H9 (cell line): ENCODE data around the gene CHID1. TPM values are rescaled to one million over a fixed set of nuclear protein-coding genes. Genes with fewer than 3 reads are reported as not detected.

Experiments
- DNase-seq: peaks from one replicate; pipeline ENCODE4 v3.0.0-alpha.2; 2017
- H2AFZ ChIP-seq: one replicate; pipeline ENCODE4 v1.6.1; 2013; ENCODE audit warnings: mild to moderate bottlenecking, low read length, control low read depth, moderate library complexity
- H2AK5ac ChIP-seq: 2 replicates; pipeline ENCODE4 v1.6.1; 2013; ENCODE audit warnings: low read length, control low read depth, mixed read lengths; ENCODE audit not compliant: insufficient read length
- H2BK120ac ChIP-seq: one replicate; pipeline ENCODE4 v1.6.1; 2013; ENCODE audit warnings: low read depth, mild to moderate bottlenecking, low read length, control low read depth, inconsistent platforms; ENCODE audit not compliant: poor library complexity, severe bottlenecking
- H2BK12ac ChIP-seq: 2 replicates; pipeline ENCODE4 v1.6.1; 2013; ENCODE audit warnings: low read length, control low read depth, mixed read lengths, low read depth; ENCODE audit not compliant: insufficient read length
- H2BK15ac ChIP-seq: 2 replicates; pipeline ENCODE4 v1.6.1; 2013; ENCODE audit warnings: low read depth, low read length, control low read depth
- H2BK20ac ChIP-seq: one replicate; pipeline ENCODE4 v1.6.1; 2013; ENCODE audit warnings: low read depth, mild to moderate bottlenecking, low read length, control low read depth, inconsistent platforms; ENCODE audit not compliant: poor library complexity, severe bottlenecking
- H2BK5ac ChIP-seq: 2 replicates; pipeline ENCODE4 v1.6.1; 2013; ENCODE audit warnings: low read length, control low read depth, mixed read lengths; ENCODE audit not compliant: insufficient read length
- H3K14ac ChIP-seq: 2 replicates; pipeline ENCODE4 v1.6.1; 2013; ENCODE audit warnings: low read length, control low read depth; ENCODE audit not compliant: insufficient read depth
- H3K18ac ChIP-seq: 2 replicates; pipeline ENCODE4 v1.6.1; 2013; ENCODE audit warnings: low read depth, mild to moderate bottlenecking, mixed read lengths, low read length, control low read depth; ENCODE audit not compliant: insufficient read length
- H3K23ac ChIP-seq: 2 replicates; pipeline ENCODE4 v1.6.1; 2013; ENCODE audit warnings: low read length, control low read depth, mixed read lengths, low read depth; ENCODE audit not compliant: insufficient read length
- H3K23me2 ChIP-seq: 2 replicates; pipeline ENCODE4 v1.6.1; 2013; ENCODE audit warnings: low read depth, mild to moderate bottlenecking, mixed read lengths, low read length, control low read depth; ENCODE audit not compliant: insufficient read length, poor library complexity, severe bottlenecking
- H3K27ac ChIP-seq: 2 replicates; pipeline ENCODE4 v1.5.1; 2013; ENCODE audit warnings: low read length, control low read depth, mixed read lengths, low read depth; ENCODE audit not compliant: insufficient read length
- H3K27me3 ChIP-seq: 2 replicates; pipeline ENCODE4 v1.6.1; 2013; ENCODE audit warnings: low read length, control low read depth, inconsistent platforms; ENCODE audit not compliant: insufficient read depth
- H3K4ac ChIP-seq: 2 replicates; pipeline ENCODE4 v1.6.1; 2013; ENCODE audit warnings: low read depth, mild to moderate bottlenecking, control low read depth, inconsistent platforms, low read length, moderate library complexity
- H3K4me1 ChIP-seq: 2 replicates; pipeline ENCODE4 v1.6.1; 2013; ENCODE audit warnings: low read length, control low read depth, inconsistent platforms; ENCODE audit not compliant: insufficient read depth
- H3K4me2 ChIP-seq: 2 replicates; pipeline ENCODE4 v1.6.1; 2013; ENCODE audit warnings: low read length, control low read depth, mixed read lengths; ENCODE audit not compliant: insufficient read length, insufficient read depth
- H3K56ac ChIP-seq: 2 replicates; pipeline ENCODE4 v1.6.1; 2013; ENCODE audit warnings: low read depth, mild to moderate bottlenecking, mixed read lengths, low read length, control low read depth; ENCODE audit not compliant: insufficient read length
- H3K79me1 ChIP-seq: 2 replicates; pipeline ENCODE4 v1.6.1; 2013; ENCODE audit warnings: low read depth, mild to moderate bottlenecking, moderate library complexity, low read length, control low read depth, inconsistent platforms; ENCODE audit not compliant: insufficient read depth, poor library complexity, severe bottlenecking
- H3K79me2 ChIP-seq: 2 replicates; pipeline ENCODE4 v1.6.1; 2013; ENCODE audit warnings: low read length, control low read depth, inconsistent platforms; ENCODE audit not compliant: insufficient read depth
- H3K9ac ChIP-seq: 2 replicates; pipeline ENCODE4 v1.6.1; 2013; ENCODE audit warnings: low read length, control low read depth, mixed read lengths; ENCODE audit not compliant: insufficient read length; ENCODE audit errors: extremely low read depth
- H3K9me3 ChIP-seq: one replicate; pipeline ENCODE4 v1.6.1; 2013; ENCODE audit warnings: low read depth, low read length, inconsistent platforms; ENCODE audit not compliant: control insufficient read depth
- H3T11ph ChIP-seq: one replicate; pipeline ENCODE4 v1.6.1; 2013; ENCODE audit warnings: mild to moderate bottlenecking, low read length, control low read depth, inconsistent platforms
- H4K20me1 ChIP-seq: one replicate; pipeline ENCODE4 v1.6.1; 2013; ENCODE audit not compliant: control insufficient read depth, insufficient read length, insufficient read depth
- H4K5ac ChIP-seq: 2 replicates; pipeline ENCODE4 v1.6.1; 2013; ENCODE audit warnings: low read depth, mild to moderate bottlenecking, mixed read lengths, low read length, control low read depth; ENCODE audit not compliant: insufficient read length
- H4K8ac ChIP-seq: replicated peaks from 2 replicates; pipeline ENCODE4 v1.6.1; 2013; ENCODE audit warnings: low read length, control low read depth, mixed read lengths, low read depth; ENCODE audit not compliant: insufficient read length
- H4K91ac ChIP-seq: 2 replicates; pipeline ENCODE4 v1.6.1; 2013; ENCODE audit warnings: low read depth, mild to moderate bottlenecking, moderate library complexity, mixed read lengths, low read length, control low read depth; ENCODE audit not compliant: insufficient read length
- H3K27ac Mint-ChIP-seq, 3 experiments: 2 replicates in 2 of 3; 3 replicates in 1 of 3; pipeline ENCODE4 v1.8.0; 2020 to 2021; ENCODE audit warnings: mixed read lengths in 3 of 3, mild to moderate bottlenecking in 1 of 3, moderate library complexity in 1 of 3
- H3K27me3 Mint-ChIP-seq: 2 replicates; pipeline ENCODE4 v1.8.0; 2021; ENCODE audit warnings: low read depth, mild to moderate bottlenecking, moderate library complexity, mixed read lengths
- H3K36me3 Mint-ChIP-seq, 3 experiments: 2 replicates in 2 of 3; 3 replicates in 1 of 3; pipeline ENCODE4 v1.8.0; 2020 to 2021; ENCODE audit warnings: low read depth in 3 of 3, mixed read lengths in 3 of 3; ENCODE audit not compliant: insufficient read depth in 1 of 3
- H3K4me1 Mint-ChIP-seq, 2 experiments: 2 replicates each; pipeline ENCODE4 v1.8.0; 2020; ENCODE audit warnings: mixed read lengths in 2 of 2
- H3K4me3 Mint-ChIP-seq, 2 experiments: 2 replicates in 1 of 2; 3 replicates in 1 of 2; pipeline ENCODE4 v1.8.0; 2020 to 2021; ENCODE audit warnings: mild to moderate bottlenecking in 2 of 2, mixed read lengths in 2 of 2, moderate library complexity in 1 of 2
- H3K9me3 Mint-ChIP-seq, 2 experiments: 2 replicates in 1 of 2; 3 replicates in 1 of 2; pipeline ENCODE4 v1.8.0; 2020; ENCODE audit warnings: mild to moderate bottlenecking in 2 of 2, mixed read lengths in 2 of 2, moderate library complexity in 1 of 2
- WGBS: extraction: QIAGEN DNeasy Blood & Tissue Kit; methylation state at CpG from one replicate; pipeline ENCODE4 v1.1.7; 2013; ENCODE audit warnings: missing lambda C conversion rate, low lambda C conversion rate, mixed read lengths; ENCODE audit not compliant: insufficient read length; ENCODE audit errors: extremely low coverage; 5-methylcytosine and 5-hydroxymethylcytosine counted together
- total RNA-seq: library from RNA; stranded (reverse); gene quantifications from 2 replicates; pipeline ENCODE4 v1.2.1, GENCODE V29; 2021
- TF ChIP-seq, protein P1 (sequence below): fragments of 200-600 bp; sonication (generic); conservative IDR thresholded peaks from 3 replicates; pipeline ENCODE4 v1.8.0; 2021; ENCODE audit warnings: antibody characterized with exemption, mild to moderate bottlenecking

CHID1 gene
- total RNA-seq, 1 experiment from 2014 or later, result 89.4 TPM

DNA sequence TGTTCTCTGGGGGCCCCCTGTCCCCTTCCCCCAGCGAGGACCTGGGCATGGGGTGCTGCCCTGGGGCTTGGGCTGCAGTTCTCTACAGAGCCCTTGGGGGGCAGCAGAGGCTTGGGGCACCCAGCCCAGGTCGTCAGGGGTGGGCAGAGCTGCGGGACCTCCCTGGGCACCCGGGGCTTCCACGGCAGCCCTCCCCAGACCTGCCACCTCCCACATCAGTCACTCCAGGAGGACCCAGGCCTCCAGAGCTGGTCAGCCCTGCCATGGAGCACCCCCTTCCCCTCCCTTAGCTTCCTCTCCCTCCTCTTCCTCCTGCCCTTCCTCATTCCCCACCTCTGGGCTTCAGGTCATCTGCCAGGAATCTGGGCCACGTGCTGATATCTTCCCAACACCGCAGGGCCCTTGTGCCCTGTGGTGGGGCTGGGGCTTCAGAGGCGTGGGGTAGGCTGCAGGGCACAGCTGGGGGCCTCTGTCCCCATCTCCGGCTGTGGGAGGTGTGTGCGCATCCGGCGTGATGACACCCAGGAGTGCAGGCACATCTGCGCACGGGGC, 62.2 kb downstream of the CHID1 start:
- H3K27ac Mint-ChIP-seq, result no peak overlapping the region
- Histone ChIP-seq H3K23me2 (peaks cover 23% of the 10 kb centered on the region), H3K18ac (no peak overlapping the region), H2AFZ (no peak overlapping the region), H3K56ac (no peak overlapping the region), H2BK120ac (no peak overlapping the region), H3K4me1 (peaks cover 2% of the 10 kb centered on the region; the same call in 1 of the 2 replicates), H4K5ac (no peak overlapping the region), H3K23ac (no peak overlapping the region), H3K79me2 (no peaks in the 10 kb centered on the region), H4K91ac (no peak overlapping the region), H3K27me3 (no peaks in the 10 kb centered on the region; the same call in 1 of the 2 replicates), H2BK15ac (no peak overlapping the region), H3K14ac (no peak overlapping the region), H3K9ac (no peak overlapping the region), H3K79me1 (no peaks in the 10 kb centered on the region), H4K8ac (no peak overlapping the region), H3T11ph (no peak overlapping the region), H3K4ac (no peak overlapping the region), H2AK5ac (no peak overlapping the region), H2BK12ac (no peak overlapping the region), H2BK5ac (no peak overlapping the region), H3K27ac (no peak overlapping the region), H2BK20ac (no peak overlapping the region), H3K4me2 (peak overlapping the region; percentile 0), H3K9me3 (no peaks in the 10 kb centered on the region), H4K20me1 (peaks cover 6% of the 10 kb centered on the region)
- H3K36me3 Mint-ChIP-seq, result no peaks in the 10 kb centered on the region
- peaks cover 7% of the 10 kb centered on the region for H3K27me3 Mint-ChIP-seq
- no CpG with 5 or more reads among the region's 14 CpGs for WGBS
- peaks cover 11 to 42% of the 10 kb centered on the region in 2 experiments for H3K4me1 Mint-ChIP-seq
- DNase-seq, result peak; percentile 65
- peak overlapping the region; percentile 36 to 72 for H3K4me3 Mint-ChIP-seq
- H3K9me3 Mint-ChIP-seq, result no peaks in the 10 kb centered on the region
- TF ChIP-seq, protein P1, sequence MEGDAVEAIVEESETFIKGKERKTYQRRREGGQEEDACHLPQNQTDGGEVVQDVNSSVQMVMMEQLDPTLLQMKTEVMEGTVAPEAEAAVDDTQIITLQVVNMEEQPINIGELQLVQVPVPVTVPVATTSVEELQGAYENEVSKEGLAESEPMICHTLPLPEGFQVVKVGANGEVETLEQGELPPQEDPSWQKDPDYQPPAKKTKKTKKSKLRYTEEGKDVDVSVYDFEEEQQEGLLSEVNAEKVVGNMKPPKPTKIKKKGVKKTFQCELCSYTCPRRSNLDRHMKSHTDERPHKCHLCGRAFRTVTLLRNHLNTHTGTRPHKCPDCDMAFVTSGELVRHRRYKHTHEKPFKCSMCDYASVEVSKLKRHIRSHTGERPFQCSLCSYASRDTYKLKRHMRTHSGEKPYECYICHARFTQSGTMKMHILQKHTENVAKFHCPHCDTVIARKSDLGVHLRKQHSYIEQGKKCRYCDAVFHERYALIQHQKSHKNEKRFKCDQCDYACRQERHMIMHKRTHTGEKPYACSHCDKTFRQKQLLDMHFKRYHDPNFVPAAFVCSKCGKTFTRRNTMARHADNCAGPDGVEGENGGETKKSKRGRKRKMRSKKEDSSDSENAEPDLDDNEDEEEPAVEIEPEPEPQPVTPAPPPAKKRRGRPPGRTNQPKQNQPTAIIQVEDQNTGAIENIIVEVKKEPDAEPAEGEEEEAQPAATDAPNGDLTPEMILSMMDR, result peak; percentile 88
